ENCODE results near the gene DGKE. TPM values are rescaled to one million over a fixed set of nuclear protein-coding genes. Genes with fewer than 3 reads are reported as not detected.

Gene DGKE
- total and polyA plus RNA-seq, 2 of the 13 experiments (the other 11 are each of a cell fraction or from before 2014, with no cell fraction given) = 3.2 to 5.3 TPM

- TF ChIP-seq ZSCAN20 (CRISPR knock-in tag; IDR thresholded peaks at IDR 0.05; ENCODE audit: borderline replicate concordance) (no peak), KAT7 (CRISPR knock-in tag; IDR thresholded peaks at IDR 0.05; ENCODE audit: borderline replicate concordance) (no peak), EEA1 (CRISPR knock-in tag; IDR thresholded peaks at IDR 0.05; ENCODE audit: borderline replicate concordance) (no peak), ZNF296 (CRISPR knock-in tag; conservative IDR thresholded peaks at IDR 0.05) (no peak), TCF7 (IDR thresholded peaks at IDR 0.05; ENCODE audit: low read depth) (no peak), DR1 (CRISPR knock-in tag; IDR thresholded peaks at IDR 0.05) (no peak), MYNN (CRISPR knock-in tag; IDR thresholded peaks at IDR 0.05; ENCODE audit: low read depth) (no peak), ZNF230 (CRISPR knock-in tag; IDR thresholded peaks at IDR 0.05) (no peak), POLR2A (IDR thresholded peaks at IDR 0.05; ENCODE audit: insufficient read depth in 1 of 2, low read depth in 2 of 2, low read length in 2 of 2) (no peak), SMYD3 (CRISPR knock-in tag; IDR thresholded peaks at IDR 0.05) (no peak), ZNF260 (CRISPR knock-in tag; IDR thresholded peaks at IDR 0.05; ENCODE audit: borderline replicate concordance, low read depth) (no peak), RELA (CRISPR knock-in tag; IDR thresholded peaks at IDR 0.05) (no peak), HCFC1 (IDR thresholded peaks at IDR 0.05; ENCODE audit: low read depth, low read length) (no peak), PRMT3 (CRISPR knock-in tag; IDR thresholded peaks at IDR 0.05; ENCODE audit: borderline replicate concordance, low read depth) (no peak), NFATC3 (CRISPR knock-in tag; IDR thresholded peaks at IDR 0.05) (no peak), AKAP8 (CRISPR knock-in tag; IDR thresholded peaks at IDR 0.05) (peak; percentile 61; the same call in 1 of the 2 replicates), ZNF329 (CRISPR knock-in tag; IDR thresholded peaks at IDR 0.05; ENCODE audit: low read depth) (no peak), ZC3H13 (CRISPR knock-in tag; IDR thresholded peaks at IDR 0.05) (no peak), ZNF224 (CRISPR knock-in tag; IDR thresholded peaks at IDR 0.05) (no peak), ZBTB38 (CRISPR knock-in tag; IDR thresholded peaks at IDR 0.05) (peak; percentile 50; the same call in 1 of the 2 replicates), THAP8 (CRISPR knock-in tag; IDR thresholded peaks at IDR 0.05; ENCODE audit: borderline replicate concordance) (no peak), KMT2B (CRISPR knock-in tag; IDR thresholded peaks at IDR 0.05) (peak; percentile 31; the same call in 1 of the 2 replicates), TAF15 (IDR thresholded peaks at IDR 0.05; ENCODE audit: low read depth, low read length, poor library complexity, severe bottlenecking) (no peak), ZNF12 (CRISPR knock-in tag; IDR thresholded peaks at IDR 0.05) (no peak), PITX1 (CRISPR knock-in tag; IDR thresholded peaks at IDR 0.05) (no peak), FOXK1 (CRISPR knock-in tag; IDR thresholded peaks at IDR 0.05; ENCODE audit: borderline replicate concordance, low read depth) (0 out of 2 replicates have a peak, but pooled peaks have one; percentile 13), HOXD1 (CRISPR knock-in tag; IDR thresholded peaks at IDR 0.05) (no peak), HNRNPH1 (optimal IDR thresholded peaks at IDR 0.05; ENCODE audit: low read depth, low read length) (no peak), TCF7L2 (IDR thresholded peaks at IDR 0.05; ENCODE audit: low read depth, low read length) (no peak)
These were observed 76.0 kb downstream of the DGKE start (continued) for GRCh38 chr17:56909742-56910508.

Measured in HepG2 (cell line).